GM21360 (cell line): ENCODE data around the gene HRG.
"Not testable (repeated sequence)": the region's sequence is repeated elsewhere in the genome, so short reads cannot be mapped to it uniquely, and the experiment has no call there.

Experiments
- ATAC-seq: cut with Tn5 transposase; IDR thresholded peaks from one replicate; pipeline ENCODE4 v1.9.1; 2021; ENCODE audit warnings: mild to moderate bottlenecking, moderate library complexity; ENCODE audit not compliant: unreplicated experiment

The HRG gene

DNA sequence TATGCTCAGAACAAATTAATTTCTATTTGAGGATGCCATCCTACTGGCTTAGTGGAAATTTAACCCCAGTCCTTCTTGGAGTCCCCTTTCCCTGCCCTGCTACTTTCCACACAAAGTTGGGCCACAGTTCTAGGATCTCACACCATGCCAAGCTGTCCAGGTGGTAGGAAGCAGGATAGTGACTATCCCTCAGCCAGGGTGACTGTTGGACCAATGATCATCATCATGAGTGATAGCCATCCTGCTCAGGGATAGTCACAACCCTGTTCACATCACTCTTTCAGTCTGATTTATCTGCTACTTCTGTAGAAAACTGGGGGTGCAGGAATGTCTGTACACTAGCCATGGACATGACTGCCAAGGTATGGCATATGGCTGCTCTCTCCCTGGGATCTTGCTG lies 12.8 kb downstream of the HRG start:
- ATAC-seq, result no peak

GRCh38 chr3:186679151-186679550 lies 13.3 kb downstream of the HRG start:
- ATAC-seq, result no peak

DNA sequence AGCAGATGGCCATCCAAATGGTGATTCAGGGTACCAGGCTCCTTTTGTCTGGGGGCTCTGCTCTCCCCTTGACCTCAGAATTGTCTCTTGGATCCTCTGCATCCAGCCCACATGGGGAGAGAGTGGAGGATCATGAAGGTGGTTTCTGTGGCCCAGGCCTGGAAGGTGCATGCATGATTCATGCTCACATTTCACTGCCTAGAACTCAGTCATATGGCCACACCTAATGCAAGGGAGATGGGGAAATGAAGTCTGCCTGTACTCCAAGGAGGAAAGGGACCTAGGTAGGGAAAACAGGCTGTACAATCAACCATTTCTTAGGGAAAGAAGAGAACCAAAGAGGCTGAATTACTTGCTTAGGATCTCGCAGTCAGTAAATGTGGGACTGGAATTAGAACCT lies 15.1 kb downstream of the HRG start:
- ATAC-seq, result no peak

DNA sequence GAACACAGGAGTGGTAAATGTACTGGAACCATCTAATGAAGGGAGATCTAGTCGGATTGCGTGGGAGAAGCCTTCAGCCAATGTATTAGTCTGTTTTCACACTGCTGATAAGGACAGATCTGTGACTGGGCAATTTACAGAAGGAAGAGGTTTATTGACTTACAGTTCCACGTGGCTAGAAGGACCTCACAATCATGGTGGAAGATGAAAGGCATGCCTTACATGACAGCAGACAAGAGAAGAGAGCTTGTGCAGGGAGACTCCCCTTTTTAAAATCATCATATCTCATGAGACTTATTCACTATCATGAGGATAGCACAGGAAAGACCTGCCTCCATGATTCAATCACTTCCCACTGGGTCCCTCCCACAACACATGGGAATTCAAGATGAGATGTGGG lies 17.0 kb downstream of the HRG start:
- ATAC-seq, result no peak

DNA sequence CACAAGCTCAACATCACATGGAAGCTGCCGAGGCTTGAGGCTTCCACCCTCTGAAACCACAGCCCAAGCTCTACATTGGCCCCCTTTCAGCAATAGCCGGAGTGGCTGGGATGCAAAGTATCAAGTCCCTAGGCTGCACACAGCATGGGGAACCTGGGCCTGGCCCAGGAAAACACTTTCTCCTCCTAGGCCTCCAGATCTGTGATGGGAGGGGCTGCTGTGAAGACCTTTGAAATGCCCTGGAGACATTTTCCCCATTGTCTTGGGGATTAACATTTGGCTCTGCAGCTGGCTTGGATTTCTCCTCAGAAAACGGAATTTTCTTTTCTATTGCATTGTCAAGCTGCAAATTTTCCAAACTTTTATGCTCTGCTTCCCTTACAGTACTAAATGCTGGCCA lies 18.2 kb downstream of the HRG start:
- no peak for ATAC-seq

- ATAC-seq, result not testable (repeated sequence)
Measured at GRCh38 chr3:186686475-186686874, 20.7 kb downstream of the HRG start.

DNA sequence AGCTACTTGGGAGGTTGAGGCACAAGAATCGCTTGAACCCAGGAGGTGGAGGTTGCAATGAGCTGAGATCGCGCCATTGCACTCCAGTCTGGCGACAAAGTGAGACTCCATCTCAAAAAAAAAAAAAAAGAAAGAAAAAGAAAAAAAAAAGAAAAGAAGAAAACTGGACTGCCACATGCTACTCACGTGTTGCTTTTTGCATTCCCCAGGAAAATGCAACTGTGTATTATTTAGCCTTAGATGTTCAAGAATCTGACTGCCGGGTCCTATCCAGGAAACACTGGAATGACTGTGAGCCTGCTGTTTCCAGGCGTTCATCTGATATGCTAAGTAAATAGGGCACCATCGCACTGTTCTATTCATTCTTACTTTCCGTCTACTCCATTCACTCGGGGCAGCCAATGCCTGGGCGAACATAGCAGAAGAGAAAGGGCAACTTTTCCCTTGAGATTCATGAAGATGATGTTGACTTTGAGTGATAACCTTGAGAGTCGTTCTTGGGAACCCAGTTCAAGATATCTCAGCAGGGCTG lies 21.4 kb downstream of the HRG start:
- no peak for ATAC-seq

DNA sequence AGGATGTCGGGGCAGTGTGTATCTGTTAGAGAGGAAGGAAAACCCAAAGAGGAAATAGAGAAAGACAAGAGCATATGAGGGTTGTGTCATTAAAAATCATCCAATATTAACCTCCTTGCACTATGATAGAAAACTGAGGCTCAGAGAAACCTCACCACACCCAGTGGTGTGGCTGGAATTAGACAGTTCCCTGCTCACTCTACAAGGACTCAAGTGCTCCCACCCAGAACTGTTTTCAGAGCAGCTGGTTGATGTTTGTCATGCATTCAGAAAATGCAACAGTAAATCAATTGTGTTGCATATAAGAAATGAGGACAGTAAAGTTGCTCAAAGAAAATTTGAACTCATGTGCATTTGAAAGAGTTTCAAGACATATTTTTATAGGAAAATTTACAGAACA lies 24.5 kb downstream of the HRG start:
- ATAC-seq, result not testable (repeated sequence)

GRCh38 chr3:186691676-186692075 lies 25.9 kb downstream of the HRG start:
- no peak for ATAC-seq

GRCh38 chr3:186693843-186694242 lies 28.0 kb downstream of the HRG start:
- no peak for ATAC-seq

- no peak for ATAC-seq
Measured at GRCh38 chr3:186694288-186695032, 28.6 kb downstream of the HRG start.

DNA sequence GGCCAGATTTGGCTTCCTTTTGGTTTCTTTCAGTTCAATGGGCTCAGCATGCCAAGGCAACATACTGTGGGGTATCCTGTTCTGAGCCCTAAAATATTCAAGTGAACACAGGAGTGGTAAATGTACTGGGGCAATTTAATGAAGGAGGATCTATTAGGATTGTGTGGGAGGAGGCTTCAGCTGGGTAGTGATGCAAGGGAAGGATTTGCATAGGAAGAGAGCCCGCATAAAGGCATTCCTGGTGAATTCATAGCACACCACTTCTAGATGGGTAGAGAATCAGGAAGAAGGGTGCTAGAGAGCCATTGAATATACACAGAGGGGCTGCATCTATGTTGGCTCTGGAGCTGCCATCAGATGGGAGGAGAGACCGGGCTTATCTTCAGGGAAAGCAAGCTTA lies 30.7 kb downstream of the HRG start:
- no peak for ATAC-seq

- no peak for ATAC-seq
Measured at GRCh38 chr3:186697510-186697909, 31.7 kb downstream of the HRG start.

- no peak for ATAC-seq
Measured at GRCh38 chr3:186700267-186700666, 34.5 kb downstream of the HRG start.

GRCh38 chr3:186702451-186702850 lies 36.6 kb downstream of the HRG start:
- not testable (repeated sequence) for ATAC-seq

DNA sequence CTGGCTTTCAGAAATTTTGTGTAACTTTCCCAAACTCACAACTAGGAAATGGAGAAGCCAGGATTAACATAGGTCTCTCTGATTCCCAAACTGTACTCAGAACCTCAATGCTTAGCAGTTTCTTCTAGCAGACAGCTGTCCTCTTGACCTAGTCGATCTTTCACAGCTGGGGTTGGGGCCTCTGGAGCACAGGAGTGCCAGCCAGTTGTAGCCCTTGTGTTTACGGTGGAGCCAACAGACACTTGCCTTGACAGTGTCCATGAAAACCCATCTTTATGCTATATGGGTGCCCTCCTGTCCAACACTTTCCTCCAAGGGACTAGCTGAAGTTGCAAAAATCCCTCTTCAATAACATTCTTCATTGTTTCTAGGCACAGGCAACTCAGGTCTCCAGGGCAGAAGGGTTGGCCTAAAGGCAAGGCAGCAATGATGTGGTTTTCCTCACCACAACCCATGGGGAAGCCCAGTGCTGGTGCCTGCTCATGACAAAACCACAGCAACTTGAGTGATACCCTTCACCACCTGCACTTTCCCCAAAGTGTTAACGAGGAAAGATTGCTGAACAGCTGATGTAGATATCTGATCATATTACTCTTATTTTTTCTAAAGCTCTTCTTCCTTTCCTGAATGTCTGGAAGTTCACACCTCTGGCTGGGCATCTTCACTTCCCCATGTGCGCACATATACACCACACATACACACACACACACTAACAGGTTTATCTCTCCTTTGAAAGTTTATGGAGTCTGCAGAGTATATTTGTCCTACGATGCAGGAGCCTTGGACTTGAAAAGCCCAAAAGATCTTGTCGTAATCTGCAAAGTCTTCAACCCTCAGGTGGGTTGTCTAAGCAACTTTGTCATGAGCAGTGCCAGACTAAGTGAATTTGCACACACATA lies 40.3 kb downstream of the HRG start:
- ATAC-seq, result no peak

- no peak for ATAC-seq
Measured at GRCh38 chr3:186708983-186709679, 43.3 kb downstream of the HRG start.

GRCh38 chr3:186710694-186711093 lies 44.9 kb downstream of the HRG start:
- not testable (repeated sequence) for ATAC-seq

- ATAC-seq, result no peak
Measured at GRCh38 chr3:186713499-186713898, 47.7 kb downstream of the HRG start.

DNA sequence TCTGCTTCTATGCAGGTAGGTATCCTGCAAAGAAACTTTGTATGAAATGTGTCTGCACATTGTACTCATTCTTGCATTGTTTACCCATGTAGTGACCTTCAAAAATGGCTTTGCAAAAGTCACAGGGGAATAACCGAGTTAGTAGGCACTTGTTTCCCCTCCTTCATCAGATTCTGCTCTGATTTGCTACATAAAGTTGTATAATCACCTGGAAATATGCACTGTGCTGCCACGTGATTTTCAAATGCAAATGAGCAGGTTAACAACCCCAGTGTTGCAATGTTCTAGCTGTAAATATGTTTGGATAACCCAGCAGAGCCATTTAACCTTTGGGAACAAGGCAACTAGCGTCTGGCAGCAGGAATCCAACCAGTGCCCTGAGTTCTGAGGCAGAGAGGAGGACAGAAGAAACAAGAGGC lies 51.2 kb downstream of the HRG start, which contains the start of gene KNG1:
KNG1 (plus strand) TSS at position 321 of the 419 bp plus-strand sequence. CDS start 184 bp downstream, outside the sequence.
- no peak for ATAC-seq
